GM10847 (cell line): ENCODE measurements around the gene ERP44.

ENCODE experiments used
- POLR2A ChIP-seq: IDR thresholded peaks from 2 replicates; pipeline ENCODE4 v1.6.1; 2011; ENCODE audit not compliant: insufficient read length; ENCODE audit errors: extremely low read depth

ERP44 gene

GRCh38 chr9:100101608-100102007, 2.8 kb upstream of the ERP44 start:
- no peak for TF ChIP-seq POLR2A

- no peak for TF ChIP-seq POLR2A
Measured at GRCh38 chr9:100100146-100100667, 1.4 kb upstream of the ERP44 start.

GRCh38 chr9:100099722-100100042, 882 bp upstream of the ERP44 start:
- no peak for TF ChIP-seq POLR2A

- TF ChIP-seq POLR2A, result no peak
Measured at GRCh38 chr9:100098046-100098886, 534 bp downstream of the ERP44 start.

GRCh38 chr9:100096378-100096916, 2.4 kb downstream of the ERP44 start:
- no peak for TF ChIP-seq POLR2A

- TF ChIP-seq POLR2A, result no peak
Measured at GRCh38 chr9:100092066-100092465, 6.7 kb downstream of the ERP44 start.

- TF ChIP-seq POLR2A, result no peak
Measured at GRCh38 chr9:100091650-100092049, 7.2 kb downstream of the ERP44 start.

- TF ChIP-seq POLR2A, result no peak
Measured at GRCh38 chr9:100090880-100091279, 7.9 kb downstream of the ERP44 start.

GRCh38 chr9:100088202-100088601, 10.6 kb downstream of the ERP44 start:
- TF ChIP-seq POLR2A, result no peak

- no peak for TF ChIP-seq POLR2A
Measured at GRCh38 chr9:100087218-100087617, 11.6 kb downstream of the ERP44 start.

- TF ChIP-seq POLR2A, result no peak
Measured at GRCh38 chr9:100086097-100086635, 12.6 kb downstream of the ERP44 start.

GRCh38 chr9:100084734-100085133, 14.1 kb downstream of the ERP44 start:
- TF ChIP-seq POLR2A, result no peak

- no peak for TF ChIP-seq POLR2A
Measured at GRCh38 chr9:100084128-100084453, 14.7 kb downstream of the ERP44 start.

- TF ChIP-seq POLR2A, result no peak
Measured at GRCh38 chr9:100083448-100084127, 15.2 kb downstream of the ERP44 start.

- no peak for TF ChIP-seq POLR2A
Measured at GRCh38 chr9:100082782-100083181, 16.0 kb downstream of the ERP44 start.

GRCh38 chr9:100074989-100075388, 23.8 kb downstream of the ERP44 start:
- no peak for TF ChIP-seq POLR2A
